Ovary (tissue), 9 donors: ENCODE results near the gene TOP2B. TPM values are rescaled to one million over a fixed set of nuclear protein-coding genes. Genes with fewer than 3 reads are reported as not detected.

Source experiments
- DNase-seq, 5 donors: peaks; one replicate each; pipeline ENCODE4 v3.0.0-alpha.2; 2019 to 2020
- H3K27ac ChIP-seq, 2 donors: fragments of 200-600 bp; one replicate each; pipeline versions ENCODE4 v1.5.1 to v1.8.0; 2019 to 2022
- H3K27me3 ChIP-seq: fragments of 200-600 bp; one replicate; pipeline ENCODE4 v1.8.0; 2022
- H3K36me3 ChIP-seq: fragments of 200-600 bp; sonication (generic); one replicate; pipeline ENCODE4 v1.5.1; 2019
- H3K4me1 ChIP-seq: one replicate; pipeline ENCODE4 v1.8.1; 2013; ENCODE audit warnings: mild to moderate bottlenecking, moderate library complexity; ENCODE audit not compliant: insufficient read depth
- H3K4me3 ChIP-seq: fragments of 200-600 bp; sonication (generic); one replicate; pipeline ENCODE4 v1.5.1; 2017
- H3K9me3 ChIP-seq, 2 donors: fragments of 200-600 bp in 1 of 2; sonication (generic) in 1 of 2; one replicate each; pipeline versions ENCODE4 v1.5.1 to v1.8.1; 2013 to 2019; ENCODE audit warnings: mild to moderate bottlenecking in 1 of 2, moderate library complexity in 1 of 2
- CTCF ChIP-seq, 3 donors: fragments of 450-650 bp in 2 of 3; fragments of 200-600 bp in 1 of 3; IDR thresholded peaks; one replicate each; pipeline versions ENCODE4 v1.5.1 to v1.8.0; 2016 to 2022; ENCODE audit warnings: antibody characterized with exemption in 3 of 3, mild to moderate bottlenecking in 1 of 3
- EP300 ChIP-seq: sonication (generic); formaldehyde crosslinking; IDR thresholded peaks from one replicate; pipeline ENCODE4 v1.6.1; 2017; ENCODE audit warnings: antibody characterized with exemption
- POLR2A ChIP-seq: fragments of 450-650 bp; IDR thresholded peaks from one replicate; pipeline ENCODE4 v1.6.1; 2017; ENCODE audit warnings: antibody characterized with exemption, mild to moderate bottlenecking, moderate library complexity
- WGBS, 3 donors: extraction: QIAGEN DNeasy Blood & Tissue Kit in 1 of 3; methylation state at CpG; one replicate each; pipeline versions ENCODE4 v1.1.5 to v1.1.7; 2013 to 2017; 5-methylcytosine and 5-hydroxymethylcytosine counted together
- intact Hi-C, 4 donors: fragments of 100-400 bp; cut with DNase I; formaldehyde crosslinking; loops; one replicate each; pipeline versions ENCODE4 v1.11.0 to v1.15.1; 2022 to 2023
- polyA plus RNA-seq, 2 donors: library from polyadenylated mRNA; stranded (reverse); fragments of 200-250 nt in 1 of 2; fragments of 350-450 nt in 1 of 2; fragmentation: Illumina TruSeq in 1 of 2; extraction: RNeasy Lipid Tissue Mini Kit (QIAGEN cat#74804) in 1 of 2; gene quantifications; one replicate each; pipeline ENCODE4 v1.2.3, GENCODE V29; 2013 to 2014
- total RNA-seq, 7 donors: library from RNA; depleted of rRNA in 2 of 7; stranded (reverse); fragments of >200 nt in 2 of 7; fragmentation: NEBNext Ultra II Directional in 3 of 7; extraction: Animal tissue kit (Norgen Biotek cat#: 25700) in 3 of 7; gene quantifications; one replicate each; pipeline versions ENCODE4 v1.1.0 to v1.2.4, GENCODE V29; 2016 to 2023
- donor health status: DM: no; HTN: no; CAD: no; lungs with moderate emphysema.
- donor health status: DM: no; HTN: no; CAD: no.
- donor health status: Bipolar disorder and iron deficiency.
- donor health status: DM: yes; HTN: yes; CAD: no.
- donor health status: DM: no; HTN: no; CAD: no.
- donor health status: DM: yes; HTN: yes; CAD: no.

TOP2B gene
- total and polyA plus RNA-seq, 9 donors, result 65.3 to 134 (median 98.2) TPM

GRCh38 chr3:25663869-25664811 is 567 bp downstream of the TOP2B start:
- DNase-seq, result peak; percentile 75 to 84 (median 80)
- peak overlapping the region; percentile 98 for H3K27ac ChIP-seq
- H3K36me3 ChIP-seq, result no peaks in the 10 kb centered on the region
- H3K4me1 ChIP-seq, result no peaks in the 10 kb centered on the region
- H3K27me3 ChIP-seq, result no peaks in the 10 kb centered on the region
- 0% methylated on average over 68 to 115 of the region's 115 CpGs for WGBS, 3 donors
- H3K4me3 ChIP-seq, result peak overlapping the region; percentile 71
- TF ChIP-seq POLR2A, result no peak
- TF ChIP-seq EP300, result no peak
- TF ChIP-seq CTCF (IDR thresholded peaks at IDR 0.05), result no peak
- intact Hi-C loops, result loop anchor here in 2 of 4 donors (10.0 kb wide), 1 partner anchor 121 kb away; the partner anchor contains the start of gene NGLY1 (in 2 of the 2)
- H3K9me3 ChIP-seq, result no peaks in the 10 kb centered on the region

DNA sequence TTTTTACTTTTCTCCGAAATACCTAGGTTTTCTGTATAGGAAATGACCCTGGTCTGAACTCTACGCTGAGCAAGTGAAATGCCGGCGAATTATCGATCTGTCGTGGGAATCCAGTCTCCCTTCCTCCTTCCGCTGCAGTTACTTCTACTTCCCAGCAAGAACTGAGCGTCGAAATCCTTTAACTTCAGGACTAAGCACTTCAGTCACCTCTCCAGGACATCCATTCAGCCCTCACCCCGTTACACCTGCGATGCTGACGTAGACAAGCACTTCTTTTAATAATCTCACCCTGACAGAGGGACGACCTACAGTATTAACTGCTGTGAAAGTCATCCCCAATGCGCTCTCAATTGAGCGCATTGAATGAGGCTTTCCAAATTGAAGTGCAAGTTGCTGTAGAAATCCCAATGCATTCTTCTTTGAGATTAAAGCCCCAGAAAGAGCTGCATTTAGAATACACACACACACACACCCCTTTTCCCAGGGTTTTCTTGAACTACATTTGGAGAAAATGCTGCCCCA is 1.3 kb downstream of the TOP2B start:
- 0 to 1% (median 1%) methylated on average over 15 of the region's 15 CpGs for WGBS, 3 donors
- H3K4me3 ChIP-seq, result peak overlapping the region; percentile 71
- peak overlapping the region; percentile 98 for H3K27ac ChIP-seq
- H3K9me3 ChIP-seq, result no peaks in the 10 kb centered on the region
- no peaks in the 10 kb centered on the region for H3K27me3 ChIP-seq
- peaks cover 1% of the 10 kb centered on the region for H3K4me1 ChIP-seq
- H3K36me3 ChIP-seq, result no peaks in the 10 kb centered on the region
- no peak for DNase-seq
- TF ChIP-seq CTCF (IDR thresholded peaks at IDR 0.05), result no peak
- no peak for TF ChIP-seq POLR2A
- TF ChIP-seq EP300, result no peak
- intact Hi-C loops, result loop anchor here in 2 of 4 donors (10.0 kb wide), 1 partner anchor 121 kb away; the partner anchor contains the start of gene NGLY1 (in 2 of the 2)

DNA sequence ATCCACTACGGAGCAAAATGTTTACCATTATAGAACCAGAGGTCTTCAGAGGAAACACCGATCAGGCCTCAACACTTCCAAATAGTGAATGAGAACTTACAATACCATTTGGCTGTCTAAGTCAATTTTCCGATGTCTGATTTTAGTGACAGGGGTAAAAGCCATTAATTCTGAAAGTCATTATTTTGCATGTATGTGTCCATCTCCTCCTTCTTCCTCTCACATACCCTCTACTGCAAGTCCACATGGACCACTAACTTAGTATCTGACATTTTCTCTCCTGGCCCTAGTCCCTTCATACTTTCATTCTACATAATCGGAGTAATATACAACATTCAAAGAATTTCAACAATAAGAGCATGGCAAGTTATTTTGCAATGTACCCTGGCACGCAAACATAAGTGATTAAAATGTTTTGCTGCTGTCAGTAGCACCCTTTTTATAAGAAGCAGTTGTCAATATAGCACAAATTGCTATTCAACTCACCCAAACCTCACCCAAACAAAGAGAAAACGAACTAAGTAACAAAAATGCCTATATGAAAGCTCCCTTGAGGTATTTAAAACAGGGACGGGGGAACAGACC is 1.9 kb downstream of the TOP2B start:
- no peaks in the 10 kb centered on the region for H3K9me3 ChIP-seq
- WGBS, 3 donors, result 6 to 9% (median 8%) methylated on average over 7 of the region's 7 CpGs

More for the DNA sequence above, 1.9 kb downstream of the TOP2B start:
- Histone ChIP-seq H3K27me3 (no peaks in the 10 kb centered on the region), H3K4me1 (peaks cover 1% of the 10 kb centered on the region), H3K27ac (peak overlapping the region; percentile 98), H3K4me3 (peak overlapping the region; percentile 71), H3K36me3 (no peaks in the 10 kb centered on the region)
- intact Hi-C loops, result loop anchor here in 2 of 4 donors (10.0 kb wide), 1 partner anchor 122 kb away; the partner anchor contains the start of gene NGLY1 (in 2 of the 2)
- DNase-seq, result no peak
- TF ChIP-seq EP300 (no peak), CTCF (IDR thresholded peaks at IDR 0.05) (no peak), POLR2A (no peak)
